GF-D8 (cell line): Measurements from ENCODE around the gene IL10RB.
"Not testable (repeated sequence)": the region's sequence is repeated elsewhere in the genome, so short reads cannot be mapped to it uniquely, and the experiment has no call there.

ENCODE experiments used
- DNase-seq: peaks from one replicate; lab custom pipeline; 2025; lab: John Stamatoyannopoulos, UW

IL10RB gene

GRCh38 chr21:33302055-33302454, 35.9 kb downstream of the IL10RB start:
- DNase-seq, result no peak

GRCh38 chr21:33302796-33303195, 36.6 kb downstream of the IL10RB start:
- no peak for DNase-seq

GRCh38 chr21:33305344-33305671, 39.1 kb downstream of the IL10RB start:
- DNase-seq, result no peak

GRCh38 chr21:33305938-33306337, 39.8 kb downstream of the IL10RB start:
- DNase-seq, result no peak

- DNase-seq, result peak; percentile 69
Observed at GRCh38 chr21:33308586-33309490, 42.7 kb downstream of the IL10RB start.

GRCh38 chr21:33309778-33310177, 43.6 kb downstream of the IL10RB start:
- no peak for DNase-seq

- no peak for DNase-seq
Observed at GRCh38 chr21:33312121-33312520, 46.0 kb downstream of the IL10RB start.

GRCh38 chr21:33313183-33313582, 47.0 kb downstream of the IL10RB start:
- DNase-seq, result no peak

GRCh38 chr21:33313611-33314010, 47.4 kb downstream of the IL10RB start:
- DNase-seq, result no peak

GRCh38 chr21:33314111-33314510, 47.9 kb downstream of the IL10RB start:
- no peak for DNase-seq

- no peak for DNase-seq
Observed at GRCh38 chr21:33315946-33316710, 50.0 kb downstream of the IL10RB start.

- no peak for DNase-seq
Observed at GRCh38 chr21:33317145-33317544, 51.0 kb downstream of the IL10RB start.

GRCh38 chr21:33317786-33318486, 51.8 kb downstream of the IL10RB start:
- no peak for DNase-seq

- DNase-seq, result not testable (repeated sequence)
Observed at GRCh38 chr21:33321005-33321404, 54.8 kb downstream of the IL10RB start.

- not testable (repeated sequence) for DNase-seq
Observed at GRCh38 chr21:33323610-33324009, 57.4 kb downstream of the IL10RB start.

- DNase-seq, result peak; percentile 99
Observed at GRCh38 chr21:33324291-33325221, 58.4 kb downstream of the IL10RB start, which contains the start of gene IFNAR1. Gene IFNAR1, plus strand, starts transcription at chr21:33324970. Its CDS starts 86 bp downstream, at chr21:33325056.

- DNase-seq, result peak; percentile 27
Observed at GRCh38 chr21:33325222-33326067, 59.3 kb downstream of the IL10RB start.

GRCh38 chr21:33327326-33327725, 61.2 kb downstream of the IL10RB start:
- no peak for DNase-seq

GRCh38 chr21:33327792-33328433, 61.7 kb downstream of the IL10RB start:
- DNase-seq, result no peak

GRCh38 chr21:33330726-33331125, 64.6 kb downstream of the IL10RB start:
- DNase-seq, result no peak
